ENCODE results near the gene SEMA5A.
"Not testable (repeated sequence)": the region's sequence is repeated elsewhere in the genome, so short reads cannot be mapped to it uniquely, and the experiment has no call there.

The SEMA5A gene

GRCh38 chr5:9356351-9356825, 189.5 kb downstream of the SEMA5A start:
- peak; percentile 73 for DNase-seq

DNA sequence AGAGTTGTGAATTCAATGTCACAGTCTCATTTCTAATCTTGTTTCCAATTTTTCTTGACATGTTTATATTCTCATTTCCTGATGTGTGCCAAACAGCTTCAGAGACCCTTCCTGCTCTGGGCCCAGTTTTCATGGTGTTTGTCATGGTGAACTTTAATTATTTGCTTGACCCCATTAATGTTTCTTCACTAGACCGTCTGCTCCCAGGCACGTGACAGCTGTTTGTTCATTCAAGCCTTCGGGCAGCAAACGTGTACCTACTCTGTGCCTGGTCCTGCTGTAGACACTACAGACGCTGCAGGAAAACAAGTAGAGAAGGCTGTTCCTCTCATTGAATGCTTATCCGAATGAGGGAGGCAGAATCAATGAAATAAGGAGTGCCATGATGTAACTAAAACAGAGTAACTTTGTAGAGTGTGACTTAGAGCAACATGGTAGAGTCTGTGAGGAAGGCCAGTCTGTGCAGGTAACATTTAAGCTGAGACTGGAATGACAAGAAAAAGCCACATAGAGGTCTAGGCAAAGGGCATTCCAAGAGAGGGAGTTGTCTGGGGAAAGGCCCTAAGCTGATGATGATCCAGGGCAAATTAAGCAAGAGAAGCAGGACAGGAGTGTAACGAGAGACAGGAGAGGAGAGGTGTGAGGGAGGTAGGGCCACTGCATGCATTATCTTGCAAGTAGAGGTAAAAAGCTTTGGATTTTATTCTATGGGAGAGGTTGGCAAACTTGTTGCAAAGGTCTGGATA, 191.4 kb downstream of the SEMA5A start:
- no peak for DNase-seq

DNA sequence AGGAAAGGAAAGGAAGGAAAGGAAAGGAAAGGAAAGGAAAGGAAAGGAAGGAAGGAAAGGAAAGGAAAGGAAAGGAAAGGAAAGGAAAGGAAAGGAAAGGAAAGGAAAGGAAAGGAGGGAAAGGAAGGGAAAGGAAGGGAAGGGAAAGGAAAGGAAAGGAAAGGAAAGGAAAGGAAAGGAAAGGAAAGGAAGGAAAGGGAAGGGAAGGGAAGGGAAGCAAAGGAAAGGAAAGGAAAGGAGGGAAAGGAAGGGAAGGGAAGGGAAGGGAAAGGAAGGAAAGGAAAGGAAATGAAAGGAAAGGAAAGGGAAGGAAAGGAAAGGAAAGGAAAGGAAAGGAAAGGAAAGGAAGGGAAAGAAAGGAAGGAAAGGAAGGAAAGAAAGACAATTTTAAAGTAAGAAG, 192.8 kb downstream of the SEMA5A start:
- not testable (repeated sequence) for DNase-seq

- DNase-seq = peak; percentile 54
These were observed 194.3 kb downstream of the SEMA5A start for GRCh38 chr5:9351546-9351945.

GRCh38 chr5:9350301-9350797, 195.5 kb downstream of the SEMA5A start:
- peak; percentile 51 for DNase-seq

DNA sequence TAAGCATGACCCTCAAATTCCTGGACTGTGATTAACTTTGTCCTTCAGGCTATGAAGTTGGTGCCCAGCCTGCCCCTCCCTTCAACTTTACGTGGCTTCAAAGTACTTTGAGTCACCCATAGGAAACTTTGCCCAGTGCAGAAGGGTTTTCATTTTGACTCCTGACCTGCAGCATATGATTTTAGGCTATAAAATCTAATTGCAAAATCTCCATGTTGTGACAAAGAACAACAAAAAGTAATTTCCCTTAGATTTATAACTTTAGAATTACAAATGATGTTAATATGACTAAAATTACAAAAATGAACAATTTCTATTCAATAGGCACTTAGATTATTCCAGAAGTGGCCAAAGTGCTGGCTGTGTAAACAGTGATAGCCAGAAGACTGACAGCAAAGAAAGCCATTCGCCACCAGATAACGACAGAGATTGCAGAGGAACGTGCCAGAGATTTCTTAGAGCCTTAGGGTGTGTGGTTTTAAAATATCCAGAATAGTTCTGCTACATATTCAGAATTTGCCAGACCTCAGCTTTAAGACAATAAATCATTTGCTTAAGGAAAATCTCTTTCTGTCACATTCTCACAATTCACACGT, 197.4 kb downstream of the SEMA5A start:
- peak; percentile 89 for DNase-seq

- no peak for DNase-seq
These were observed 198.2 kb downstream of the SEMA5A start for GRCh38 chr5:9347541-9348295.

GRCh38 chr5:9347032-9347431, 198.8 kb downstream of the SEMA5A start:
- no peak for DNase-seq

- DNase-seq = no peak
These were observed 201.1 kb downstream of the SEMA5A start for GRCh38 chr5:9344751-9345240.

DNA sequence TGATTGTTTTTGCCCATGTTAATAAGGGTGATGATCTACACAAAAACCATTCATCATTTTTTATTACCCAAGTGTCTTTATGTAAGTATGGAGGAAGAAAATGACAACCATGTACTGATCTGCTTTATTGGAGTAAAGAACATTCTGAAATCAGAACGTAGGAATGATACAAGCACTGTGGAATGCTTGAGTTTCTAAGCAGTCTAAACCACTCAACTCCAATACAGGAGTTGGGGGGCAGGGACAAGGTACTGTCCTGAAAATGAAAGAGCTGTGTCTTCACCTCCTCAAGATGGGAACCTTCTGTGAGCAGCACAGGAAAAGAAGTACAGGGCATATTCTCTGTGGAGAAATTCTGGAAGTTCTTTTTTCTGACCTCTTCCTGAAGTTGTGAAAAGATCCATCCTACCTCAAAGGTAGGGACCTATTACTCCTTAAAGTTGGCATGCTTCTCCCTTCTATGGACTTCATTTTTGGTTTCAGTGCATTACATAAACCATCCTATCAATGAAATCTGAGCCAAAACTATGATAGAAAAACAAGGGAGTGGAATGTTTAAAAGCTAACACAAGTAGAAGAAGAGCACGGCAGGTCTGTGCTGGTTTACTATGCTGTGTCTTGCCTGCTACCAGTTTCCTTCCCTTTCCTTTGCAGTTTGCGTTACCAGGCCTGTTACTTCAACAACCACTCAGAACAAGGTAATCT, 202.6 kb downstream of the SEMA5A start:
- DNase-seq = peak; percentile 66

- no peak for DNase-seq
These were observed 203.6 kb downstream of the SEMA5A start for GRCh38 chr5:9342161-9342787.

DNA sequence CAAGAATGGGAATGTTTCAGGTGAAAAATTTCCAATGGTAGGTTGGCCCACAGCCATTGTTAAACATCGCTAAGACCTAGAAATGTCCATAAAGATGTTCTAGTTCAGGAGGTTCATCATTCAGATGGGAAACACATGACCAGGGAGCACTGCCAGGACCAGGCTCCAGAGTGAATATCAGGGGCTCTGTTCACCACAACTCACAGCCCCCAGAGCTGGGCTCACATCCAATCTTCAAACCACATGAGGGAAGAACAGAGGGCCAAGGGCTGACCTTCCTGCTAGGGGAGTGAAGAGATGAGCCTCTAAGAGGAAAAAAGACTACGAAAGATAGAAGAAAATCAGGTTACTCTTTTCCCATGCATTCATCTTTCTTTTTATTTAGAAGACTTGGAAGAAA, 205.8 kb downstream of the SEMA5A start:
- peak; percentile 62 for DNase-seq

GRCh38 chr5:9339206-9339818, 206.6 kb downstream of the SEMA5A start:
- DNase-seq = no peak

DNA sequence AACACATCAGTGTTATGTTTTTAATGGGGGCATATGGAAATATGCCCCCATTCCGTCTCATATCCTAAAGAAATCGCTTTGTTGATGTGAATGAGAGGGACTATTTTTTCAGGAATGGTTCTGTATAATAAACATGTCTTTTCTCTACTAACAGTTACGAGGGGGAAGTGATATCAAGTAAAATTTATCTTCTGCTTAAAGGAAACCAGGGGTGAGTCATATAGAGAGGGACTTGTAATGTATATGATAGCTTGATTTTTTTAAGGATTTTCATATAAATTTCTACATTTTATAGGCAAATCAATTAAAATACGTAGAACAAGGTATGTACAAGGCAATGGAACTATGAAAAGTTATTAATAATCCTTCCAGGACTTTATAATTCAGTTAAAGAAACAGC, 207.1 kb downstream of the SEMA5A start:
- DNase-seq = no peak

DNA sequence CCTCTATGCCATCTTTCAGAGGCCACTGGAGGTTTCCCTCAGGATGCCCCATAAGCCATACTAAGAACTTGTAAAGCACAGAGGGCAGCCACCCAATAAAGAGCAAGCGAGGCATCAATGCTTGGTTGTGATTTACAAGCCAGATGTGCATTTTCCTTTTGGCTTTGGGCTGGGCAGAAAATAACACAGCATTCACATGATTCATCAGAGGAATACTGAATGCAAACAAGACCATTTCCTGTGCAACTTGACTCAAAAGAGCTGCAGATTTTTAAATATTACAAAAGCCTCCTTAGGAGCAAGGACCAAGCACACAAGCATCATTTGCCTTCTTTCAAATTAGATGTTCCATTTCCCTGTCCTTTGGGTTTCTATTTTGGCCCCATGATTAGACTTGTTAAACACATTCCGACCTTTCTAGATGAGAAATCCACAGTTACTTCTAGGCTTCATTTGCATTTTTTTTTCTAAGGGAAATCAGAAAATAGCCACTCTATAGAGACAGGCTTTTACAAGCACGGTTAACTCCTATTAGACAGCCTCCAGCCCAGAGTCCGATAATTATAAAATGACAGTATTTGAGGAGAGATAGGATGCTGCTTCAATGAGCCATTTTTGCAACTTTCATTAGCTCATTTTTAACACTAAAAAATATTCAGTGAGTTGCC, 207.8 kb downstream of the SEMA5A start:
- peak; percentile 80 for DNase-seq

- peak; percentile 55 for DNase-seq
These were observed 209.9 kb downstream of the SEMA5A start for GRCh38 chr5:9335754-9336495.

- DNase-seq = peak; percentile 28
These were observed 210.6 kb downstream of the SEMA5A start for GRCh38 chr5:9335269-9335668.

GRCh38 chr5:9332026-9332425, 213.8 kb downstream of the SEMA5A start:
- DNase-seq = no peak

DNA sequence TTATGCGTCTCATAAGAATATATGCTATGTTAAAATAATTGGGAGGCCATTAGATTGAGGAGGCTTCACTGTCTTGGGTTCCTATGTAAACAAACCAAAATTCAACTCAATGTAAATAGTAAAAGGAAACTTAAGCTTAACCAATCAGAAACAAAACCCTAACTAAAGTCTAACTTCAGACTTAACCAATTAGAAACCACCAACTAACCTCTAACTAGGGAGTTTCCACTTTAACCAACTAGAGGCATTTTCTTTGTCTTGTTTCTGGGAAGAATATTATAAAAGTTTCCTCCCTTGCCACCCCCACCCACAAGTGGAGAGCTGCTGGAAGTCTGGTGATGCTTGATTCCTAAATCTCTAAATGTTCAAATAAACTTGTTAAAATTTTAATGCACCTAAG, 214.5 kb downstream of the SEMA5A start:
- DNase-seq = no peak

DNA sequence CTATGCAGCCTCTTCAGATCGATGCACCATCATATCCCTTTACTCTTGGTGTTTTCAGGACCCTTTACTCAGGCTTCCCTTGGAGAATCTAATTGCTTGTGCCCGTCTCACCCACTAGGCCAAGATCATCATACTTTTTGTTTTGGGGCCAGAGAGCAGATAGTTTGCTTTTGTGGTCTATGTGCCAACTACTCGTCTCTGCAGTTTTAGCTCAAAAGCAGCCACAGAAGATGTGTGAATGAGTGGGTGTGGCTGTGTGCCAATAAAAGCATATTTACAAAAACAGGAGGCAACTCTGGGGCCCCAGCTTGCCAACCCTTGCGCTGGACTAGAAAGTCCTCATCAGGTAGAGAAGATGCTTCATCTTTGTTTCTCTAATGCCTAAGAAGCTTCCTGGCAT, 216.8 kb downstream of the SEMA5A start:
- DNase-seq = no peak

Measured in fibroblast of skin of abdomen (primary cell).